HG03432 (cell line): Measurements from ENCODE around the gene SYN1.
"Not testable (repeated sequence)": the region's sequence is repeated elsewhere in the genome, so short reads cannot be mapped to it uniquely, and the experiment has no call there.

Experiments
- ATAC-seq: cut with Tn5 transposase; IDR thresholded peaks from one replicate; pipeline ENCODE4 v1.9.1; 2021; ENCODE audit warnings: mild to moderate bottlenecking, moderate library complexity; ENCODE audit not compliant: unreplicated experiment

The SYN1 gene

DNA sequence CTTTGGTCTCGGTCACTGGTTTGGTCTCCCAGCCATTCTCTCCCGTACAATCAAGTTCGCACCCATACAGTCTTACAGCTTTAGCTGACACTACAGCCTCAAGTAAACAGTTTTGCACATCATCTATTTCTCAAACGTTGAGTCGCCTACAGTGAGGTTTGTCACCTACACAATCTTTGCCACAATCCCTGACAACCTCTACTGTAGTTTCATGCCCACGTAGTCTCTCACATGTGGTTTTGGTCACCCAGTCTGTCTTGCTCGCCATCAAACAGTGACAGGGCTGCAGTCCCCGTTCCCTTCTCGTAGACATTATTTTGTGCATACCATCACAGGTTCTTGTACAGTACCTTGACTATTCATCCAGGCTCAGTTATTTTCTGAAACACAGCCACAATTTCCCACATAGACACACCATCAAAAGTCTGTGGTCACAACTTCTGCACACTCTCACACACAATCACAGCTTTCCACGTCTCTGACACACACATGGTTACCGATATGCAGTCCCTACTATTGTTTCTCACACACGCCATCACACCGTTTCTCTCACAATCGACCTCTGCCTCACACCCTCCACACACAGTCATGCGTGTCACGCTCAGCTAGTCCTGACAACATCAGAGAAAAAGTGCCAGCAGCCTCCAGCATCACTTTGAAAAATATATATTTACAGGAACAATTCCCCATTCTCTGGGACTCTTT is 15.4 kb upstream of the SYN1 start:
- no peak for ATAC-seq

DNA sequence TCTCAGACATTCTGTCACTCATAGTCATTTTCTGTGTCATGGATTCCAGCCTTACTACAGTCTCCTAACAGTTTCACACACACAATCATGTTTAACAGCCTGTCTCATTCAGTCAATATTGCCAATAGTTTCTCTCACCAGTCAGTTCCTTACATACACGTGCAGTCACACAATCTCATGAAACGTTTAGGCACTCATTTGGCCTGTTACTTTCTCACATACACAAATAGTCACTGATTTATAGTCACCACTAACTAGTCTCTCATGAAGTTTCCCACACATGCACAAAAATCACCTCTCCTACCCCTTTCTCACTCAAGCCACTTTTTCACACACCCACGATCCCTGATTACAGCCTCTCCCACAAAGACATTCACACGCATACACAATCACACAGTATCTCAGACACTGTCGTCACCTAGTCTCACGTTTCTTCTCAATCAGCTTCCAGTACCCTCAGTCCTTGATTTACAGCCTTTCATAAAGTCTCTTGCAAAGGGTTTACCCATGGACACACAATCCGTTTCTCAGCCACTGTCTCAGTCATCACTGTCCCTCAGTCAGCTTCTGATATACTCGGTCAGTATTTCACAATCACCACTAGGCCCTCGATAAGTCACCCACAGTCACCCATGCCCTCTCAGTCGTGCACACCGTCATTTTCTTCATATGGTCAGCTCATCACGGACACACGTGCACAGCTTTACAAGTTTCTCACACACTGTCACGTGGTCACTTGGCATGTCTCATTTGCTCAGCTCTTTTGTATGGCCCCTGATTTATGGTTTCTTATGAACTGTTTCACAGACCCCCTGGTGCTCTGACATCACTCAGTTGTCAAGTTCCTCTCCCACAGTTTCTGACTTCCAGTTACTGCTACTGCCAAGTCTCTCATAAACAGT is 14.3 kb upstream of the SYN1 start:
- no peak for ATAC-seq

DNA sequence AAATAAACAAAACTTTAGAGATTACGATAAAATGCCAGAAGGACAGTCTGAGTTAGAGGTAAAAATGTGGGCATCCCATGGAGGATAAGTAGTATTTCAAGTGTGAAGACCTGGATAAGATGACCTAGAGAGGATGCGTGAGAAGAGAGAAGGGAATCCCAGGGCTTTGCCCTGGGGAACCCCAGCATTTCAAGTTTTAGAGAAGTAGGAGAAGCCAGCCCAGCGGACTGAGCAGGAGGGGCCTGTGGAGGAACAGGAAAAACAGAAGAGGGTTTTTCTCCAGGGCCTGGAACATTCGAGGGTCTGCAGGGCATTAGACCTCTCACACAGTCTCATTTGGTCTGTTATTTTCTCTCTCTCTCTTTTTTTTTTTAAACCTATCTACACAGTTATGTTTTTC is 13.0 kb upstream of the SYN1 start:
- ATAC-seq, result no peak

DNA sequence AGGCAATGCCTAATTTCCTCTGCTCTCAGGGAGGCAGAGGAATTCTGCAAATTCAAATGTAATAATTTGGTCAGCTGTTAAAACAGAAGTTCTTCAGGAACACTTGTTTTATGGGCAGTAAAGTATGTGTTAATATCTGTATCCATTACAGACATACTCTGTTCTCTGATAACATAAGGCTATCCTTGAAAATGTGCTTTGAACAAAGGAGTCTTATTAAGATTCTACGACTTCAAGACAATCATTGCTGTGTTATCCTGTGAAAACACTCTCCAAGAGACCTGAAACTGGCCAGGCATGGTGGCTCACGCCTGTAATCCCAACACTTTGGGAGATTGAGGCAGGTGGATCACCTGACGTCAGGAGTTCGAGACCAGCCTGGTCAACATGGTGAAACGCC is 12.0 kb upstream of the SYN1 start:
- ATAC-seq, result no peak

DNA sequence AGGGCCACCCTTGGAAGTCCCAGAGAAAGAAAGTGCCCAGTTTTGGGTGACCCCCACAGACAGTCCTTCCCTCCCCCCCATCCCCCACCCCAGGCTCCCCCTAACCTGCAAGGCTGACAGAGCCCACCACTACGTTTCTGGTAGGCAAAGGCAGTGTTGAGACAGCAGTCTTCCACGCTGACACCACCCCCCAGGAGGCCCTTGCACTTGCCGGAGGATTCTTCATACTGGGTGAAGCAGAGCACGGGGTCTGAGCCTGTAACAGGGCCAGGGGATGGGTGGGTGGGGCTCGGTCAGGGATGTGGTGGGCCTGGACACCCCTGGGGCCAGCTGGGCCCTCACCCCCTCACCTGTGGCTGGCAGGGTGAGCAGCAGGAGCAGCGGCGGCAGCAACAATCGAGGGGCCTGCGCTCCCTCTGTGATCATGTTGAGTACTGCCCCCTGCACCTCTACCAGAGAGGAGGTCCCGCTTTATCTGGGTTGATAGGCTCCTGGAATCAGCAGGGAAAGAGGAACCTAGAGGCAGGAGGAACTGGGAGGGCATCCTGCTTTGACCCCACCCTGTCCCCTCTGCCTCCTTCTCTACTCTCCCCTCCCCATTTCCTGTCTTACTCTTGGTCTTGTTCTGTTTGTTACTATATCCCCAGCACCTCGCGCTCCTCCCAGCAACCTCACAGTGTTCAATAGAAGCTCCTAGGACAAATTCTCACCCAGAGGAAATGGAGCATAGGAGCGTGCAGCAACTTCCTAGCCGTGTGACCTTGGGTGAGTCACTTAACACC is 10.0 kb upstream of the SYN1 start, which contains the start of gene CFP:
Gene CFP, minus strand, starts transcription at position 512 of the 782 bp plus-strand sequence. Its CDS starts 86 bp downstream, at position 426.
- ATAC-seq, result no peak

DNA sequence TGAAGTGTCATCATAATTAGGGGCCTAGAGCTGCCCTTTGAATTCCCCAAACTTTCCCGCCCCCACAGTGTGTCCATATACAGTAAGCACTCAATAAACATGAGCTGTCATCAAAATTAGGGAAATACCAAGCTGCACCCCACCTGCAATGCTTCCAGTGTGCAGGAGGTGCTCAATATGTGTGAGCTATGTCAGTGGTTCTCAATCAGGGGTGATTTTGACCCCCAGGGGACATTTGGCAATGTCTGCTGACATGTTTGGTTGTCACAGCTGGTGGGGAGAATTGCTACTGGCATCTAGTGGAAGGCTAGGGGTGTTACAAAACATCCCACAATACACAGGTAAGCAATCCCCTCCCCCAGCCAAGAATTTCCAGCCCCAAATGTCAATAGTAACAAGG is 9.3 kb upstream of the SYN1 start:
- no peak for ATAC-seq

DNA sequence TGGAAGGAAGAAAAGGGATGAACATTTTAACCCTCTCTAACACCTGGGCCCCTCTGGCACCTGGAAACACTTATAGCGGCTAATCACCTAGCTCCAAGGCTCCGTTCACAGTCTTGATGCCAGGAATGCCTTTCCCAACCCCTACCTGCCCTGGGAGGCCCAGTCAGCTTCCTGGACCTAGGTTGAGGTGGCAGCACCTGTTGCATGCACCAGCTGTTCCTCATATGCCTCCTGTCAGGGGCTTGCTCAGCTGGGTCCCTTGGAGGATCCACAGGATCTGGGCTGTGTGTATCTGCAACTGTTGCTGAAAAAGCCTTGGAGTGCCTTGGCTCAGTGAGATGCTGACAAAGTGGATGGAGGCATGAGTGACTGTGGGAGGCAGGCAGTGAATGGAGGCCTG is 5.7 kb upstream of the SYN1 start:
- ATAC-seq, result no peak

DNA sequence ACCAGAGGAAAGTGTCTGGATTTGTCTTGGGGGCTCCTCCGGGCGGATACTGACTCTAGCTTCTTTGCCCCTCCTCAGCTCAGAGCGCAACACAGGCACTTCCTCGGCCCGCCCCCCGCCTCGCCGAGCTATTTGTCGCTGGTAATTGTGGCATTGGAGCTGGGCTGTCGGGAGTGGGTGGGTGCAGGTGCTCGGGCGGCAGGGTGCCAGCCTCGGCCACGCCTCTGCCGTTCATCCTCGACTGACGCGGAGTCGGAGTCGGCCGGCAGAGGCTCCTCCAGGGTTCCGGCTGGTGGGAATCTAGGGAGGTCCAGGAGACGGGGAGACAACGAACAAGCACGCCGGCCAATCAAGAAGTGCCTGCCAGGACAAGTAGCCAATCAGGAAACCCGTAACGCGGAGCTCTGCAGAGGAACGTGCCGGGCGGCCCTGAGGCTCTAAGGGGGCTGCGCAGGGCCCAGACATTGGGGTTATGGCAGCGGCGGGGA is 3.9 kb upstream of the SYN1 start:
- ATAC-seq, result no peak

DNA sequence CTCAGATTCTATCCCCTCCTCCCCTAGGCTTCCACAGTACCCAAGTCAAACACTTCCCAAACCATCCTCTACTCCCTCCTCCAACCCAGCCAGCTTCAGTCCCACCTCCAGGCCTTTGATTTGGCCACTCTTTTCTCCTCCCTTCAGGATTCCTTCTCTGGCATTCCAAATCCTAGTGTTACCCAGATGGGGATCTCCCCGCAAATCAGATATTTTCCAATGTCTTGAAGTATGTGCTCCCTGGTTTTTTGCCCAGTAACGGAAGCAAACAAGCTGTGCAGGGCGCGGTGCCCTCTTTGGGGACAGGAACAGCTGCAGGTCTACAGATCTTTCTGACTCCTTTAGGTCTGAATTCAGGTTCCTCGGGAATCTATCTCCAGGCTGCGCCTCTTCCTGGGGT is 2.2 kb upstream of the SYN1 start:
- ATAC-seq, result no peak

DNA sequence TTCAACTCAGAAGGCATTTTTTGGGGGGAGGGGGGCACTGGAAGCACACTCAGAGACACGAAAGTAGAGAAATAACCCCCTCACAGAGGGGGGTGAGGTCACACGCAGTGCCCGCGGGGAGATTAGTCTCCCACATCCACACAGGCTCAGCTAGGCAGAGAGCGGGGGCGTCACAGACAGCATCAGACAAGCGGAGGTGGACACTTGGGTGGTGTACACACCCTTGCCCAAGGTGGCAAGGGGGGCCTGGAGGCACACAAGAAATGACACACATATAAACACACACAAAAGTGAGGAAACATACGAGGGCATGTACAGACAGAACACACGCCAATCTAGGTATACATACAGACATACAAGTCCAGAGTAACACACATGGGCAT is 637 bp upstream of the SYN1 start:
- no peak for ATAC-seq

DNA sequence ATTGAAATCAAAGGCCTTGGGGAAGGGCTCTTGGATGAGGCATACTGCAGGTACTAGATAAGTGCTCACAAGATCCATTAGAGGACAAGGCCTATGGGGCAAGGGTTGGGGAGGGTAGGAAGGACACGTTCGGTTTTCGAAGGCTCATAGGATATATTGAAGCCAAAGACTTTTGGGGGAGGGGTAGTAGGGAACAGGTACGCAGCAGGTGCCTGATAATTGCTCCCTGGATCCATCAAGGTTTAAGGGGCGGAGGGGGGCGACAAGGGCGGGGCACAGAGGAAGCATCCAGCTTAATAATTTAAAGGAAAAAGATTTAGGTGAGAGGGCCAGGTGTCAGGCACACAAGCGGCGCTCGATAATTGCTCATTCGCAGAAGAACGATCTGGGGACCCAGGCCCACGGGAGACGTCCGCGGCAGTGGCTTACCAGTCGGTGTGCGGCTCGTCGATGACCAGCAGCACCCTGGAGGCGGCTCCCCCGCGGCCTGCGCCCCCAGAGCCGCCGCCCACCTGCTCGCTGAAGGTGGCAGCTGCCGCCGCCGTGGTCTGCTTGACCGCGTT is 653 bp downstream of the SYN1 start:
- no peak for ATAC-seq

DNA sequence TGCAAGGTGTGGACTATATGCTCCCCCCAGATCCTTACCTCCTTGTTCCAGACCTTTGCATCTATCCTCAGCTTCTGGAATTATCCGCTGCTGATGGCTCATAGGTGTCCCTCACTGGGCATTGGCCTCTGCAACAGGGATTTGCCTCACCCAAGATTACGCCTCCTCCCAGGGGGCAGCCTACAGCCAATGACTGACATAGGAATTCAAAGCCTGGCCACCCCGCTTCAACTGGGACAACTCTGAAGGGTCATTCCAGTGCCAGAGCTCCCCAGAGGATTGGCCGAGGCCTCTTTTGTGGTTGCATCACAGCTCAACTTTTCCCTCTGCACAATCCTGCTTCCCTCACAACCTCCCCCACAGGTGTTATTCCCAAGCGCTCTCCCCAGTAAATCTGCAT is 5.0 kb downstream of the SYN1 start:
- ATAC-seq, result no peak

DNA sequence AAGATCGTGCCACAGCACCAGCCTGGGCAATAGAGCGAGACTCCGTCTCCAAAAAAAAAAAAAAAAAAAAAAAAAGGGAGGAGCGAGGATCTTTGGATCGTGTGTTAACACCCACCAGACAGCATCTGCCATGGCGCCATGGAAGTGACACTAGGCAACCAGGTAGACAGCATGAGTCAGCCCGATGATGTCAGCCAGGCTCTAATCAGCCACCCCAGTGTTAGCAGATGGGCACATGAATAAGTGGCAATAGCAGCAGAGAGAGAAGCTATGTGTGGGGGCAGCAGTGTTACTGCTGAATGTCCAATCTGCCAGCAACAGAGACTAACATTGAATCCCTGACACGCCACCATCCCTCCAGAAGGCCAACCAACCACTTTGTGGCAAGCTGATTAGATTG is 6.6 kb downstream of the SYN1 start:
- ATAC-seq, result no peak

DNA sequence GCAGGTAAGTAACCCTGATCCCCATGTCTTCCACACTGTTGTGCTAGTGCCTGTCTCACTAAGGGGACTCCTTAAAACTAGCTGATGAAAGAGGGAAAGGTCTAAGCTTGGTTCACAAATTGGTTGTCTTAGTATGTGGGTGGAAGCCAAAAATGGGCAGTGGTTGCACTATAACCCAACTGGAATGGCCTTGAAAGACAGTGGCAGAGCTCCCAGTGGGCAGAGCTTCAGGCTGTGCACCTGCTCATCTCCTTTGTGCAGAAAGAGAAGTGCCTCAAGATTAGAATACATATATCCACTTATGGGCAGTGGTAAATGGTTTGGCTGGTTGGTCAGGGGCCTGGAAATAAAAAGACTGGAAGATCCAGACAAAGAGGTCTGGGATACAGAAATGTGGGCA is 7.2 kb downstream of the SYN1 start:
- no peak for ATAC-seq

DNA sequence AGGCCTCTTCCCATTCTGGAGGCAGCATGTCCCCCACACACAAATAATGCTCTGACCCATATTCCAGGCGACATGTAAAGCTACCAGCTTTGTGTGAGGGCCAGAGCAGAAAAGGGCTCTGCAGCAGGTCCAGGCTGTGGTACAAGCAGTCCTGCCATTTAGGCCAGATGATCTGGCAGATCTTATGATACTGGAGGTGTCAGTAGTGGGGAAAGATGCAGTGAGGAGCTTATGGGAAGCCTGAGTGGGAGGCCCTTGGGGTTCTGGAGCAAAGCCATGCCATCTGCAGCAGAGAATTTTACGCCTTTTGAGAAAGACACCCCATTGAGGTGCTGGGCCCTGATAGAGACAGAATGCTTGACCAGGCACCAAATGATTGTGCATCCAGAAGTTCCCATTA is 7.7 kb downstream of the SYN1 start:
- no peak for ATAC-seq

DNA sequence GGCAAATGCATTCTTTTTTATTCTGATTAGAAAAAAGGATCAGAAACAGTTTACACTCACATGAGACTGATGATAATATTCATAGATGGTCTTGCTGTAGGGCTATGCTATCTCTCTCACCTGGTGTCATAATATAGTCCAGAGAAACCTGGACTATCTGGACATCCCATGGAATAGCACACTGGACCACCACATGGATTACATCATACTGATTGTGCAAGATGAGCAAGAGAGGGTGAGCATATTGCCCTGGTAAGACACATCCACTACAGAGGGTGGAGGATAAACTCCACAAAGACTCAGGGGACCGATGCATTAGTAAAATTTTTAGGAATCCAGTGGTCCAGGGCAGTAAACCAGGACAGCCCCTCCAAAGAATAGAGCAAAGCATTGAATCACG is 8.2 kb downstream of the SYN1 start:
- ATAC-seq, result no peak

DNA sequence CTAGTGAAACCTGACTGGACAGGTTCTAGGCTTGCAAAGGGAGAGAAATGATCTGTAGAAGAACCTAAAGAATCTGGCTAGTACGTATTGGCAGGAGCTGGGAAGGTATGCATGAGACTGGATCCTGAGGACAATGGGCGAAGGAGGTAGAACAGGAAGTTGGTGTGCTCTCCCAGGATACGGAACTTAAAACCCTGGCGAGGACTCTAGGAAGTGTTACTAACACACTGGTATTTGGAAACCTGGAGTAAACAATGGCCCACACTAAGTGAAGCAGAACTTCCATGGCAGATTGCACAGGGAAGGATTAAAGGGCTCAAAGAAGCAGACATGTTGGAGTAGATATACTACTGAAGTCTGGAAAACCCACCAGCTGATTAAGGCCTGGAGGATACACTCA is 9.1 kb downstream of the SYN1 start:
- no peak for ATAC-seq

DNA sequence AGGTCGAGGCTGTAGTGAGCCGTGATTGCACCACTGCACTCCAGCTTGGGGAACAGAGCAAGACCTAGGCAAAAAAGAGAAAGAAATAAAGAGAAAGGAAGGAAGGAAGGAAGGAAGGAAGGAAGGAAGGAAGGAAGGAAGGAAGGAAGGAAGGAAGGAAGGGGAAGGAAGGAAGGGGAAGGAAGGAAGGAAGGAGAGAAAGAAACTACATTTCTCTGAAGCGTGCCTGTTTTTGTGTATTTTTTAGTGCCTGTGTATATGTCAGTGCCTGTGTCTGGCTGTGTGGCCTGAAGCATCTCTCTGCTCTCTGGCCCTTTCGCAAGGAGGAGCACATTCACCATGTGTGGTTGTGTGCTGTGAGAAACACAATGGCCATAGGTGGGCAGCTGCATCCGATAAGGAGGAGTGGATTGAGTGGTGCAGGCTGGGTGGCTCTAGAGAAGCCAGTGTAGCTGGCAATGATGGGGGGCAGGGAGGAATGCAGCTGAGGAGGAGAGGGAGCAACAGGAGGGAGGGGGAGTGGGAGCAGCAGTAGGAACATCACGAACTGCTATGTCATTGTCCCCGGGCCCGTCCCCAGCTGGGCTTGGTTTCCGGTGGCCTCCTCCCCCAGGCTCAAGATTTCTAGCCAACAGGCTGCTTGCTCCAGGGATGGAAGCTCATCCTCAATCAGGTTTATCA is 11.4 kb downstream of the SYN1 start:
- no peak for ATAC-seq

DNA sequence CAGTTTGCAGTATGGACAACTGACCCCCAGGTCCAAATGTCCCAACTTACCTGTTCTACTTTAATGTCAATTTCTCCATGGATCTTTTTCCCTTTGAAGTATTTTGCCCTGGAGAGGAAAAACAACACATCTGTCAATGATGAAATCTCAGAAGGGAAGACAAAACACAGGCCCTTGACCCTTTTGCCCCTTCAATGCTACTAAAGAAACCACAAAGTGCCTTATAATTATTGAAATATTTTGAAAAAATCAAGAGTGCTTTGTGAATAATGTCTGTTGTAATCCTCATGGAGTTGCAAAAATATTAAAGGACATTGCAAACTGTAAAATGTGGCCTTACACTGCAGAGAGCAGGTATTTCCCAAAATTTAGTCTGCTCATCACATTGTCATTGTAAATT is 12.6 kb downstream of the SYN1 start:
- no peak for ATAC-seq

DNA sequence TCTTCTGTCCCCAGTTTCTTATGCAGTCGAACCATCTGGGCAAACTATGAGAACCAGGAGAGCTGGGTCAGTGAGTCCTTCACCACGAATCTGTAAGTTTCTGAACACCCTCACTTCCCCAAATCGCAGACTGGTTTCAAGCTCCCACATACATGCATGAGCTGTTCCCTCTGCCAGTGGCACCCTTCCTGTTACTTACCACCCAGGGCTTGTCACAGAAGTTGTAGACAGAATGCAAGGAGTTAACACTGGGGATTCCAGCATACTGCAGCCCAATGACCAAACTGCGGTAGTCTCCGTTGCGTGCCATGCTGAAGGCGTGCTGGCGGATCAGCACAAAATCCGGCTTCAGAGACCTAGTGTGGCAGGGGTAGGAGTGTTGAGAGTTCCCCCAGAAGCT is 14.6 kb downstream of the SYN1 start:
- ATAC-seq, result no peak

DNA sequence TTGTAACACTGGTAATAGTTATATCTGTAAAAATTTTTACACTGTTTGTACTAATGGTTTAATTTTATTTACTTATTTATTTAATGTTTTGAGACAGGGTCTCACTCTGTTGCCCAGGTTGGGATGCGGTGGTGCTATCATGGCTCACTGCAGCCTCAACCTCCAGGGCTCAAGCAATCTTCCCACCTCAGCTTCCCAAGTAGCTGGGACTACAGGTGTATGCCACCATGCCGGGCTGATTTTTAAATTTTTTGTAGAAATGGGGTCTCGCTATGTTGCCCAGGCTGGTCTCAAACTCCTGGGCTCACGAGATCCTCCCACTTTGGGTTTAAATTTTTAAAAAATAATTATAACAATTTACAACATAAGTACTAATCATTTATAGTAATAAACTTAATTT is 16.5 kb downstream of the SYN1 start:
- ATAC-seq, result not testable (repeated sequence)
